C4-2B (cell line): ENCODE measurements around the gene CD37.
A peak's percentile ranks its signal among the peaks of the same experiment; 100 is the strongest.

Source experiments
- H3K27ac ChIP-seq: fragments of 450-650 bp; 2 replicates; pipeline ENCODE4 v1.5.1; 2017
- ZFX ChIP-seq: fragments of 450-650 bp; IDR thresholded peaks from 2 replicates; pipeline ENCODE4 v1.6.1; 2017
- TF ChIP-seq, protein P1 (sequence below): fragments of 450-650 bp; conservative IDR thresholded peaks from 2 replicates; pipeline ENCODE4 v1.5.1; 2017; ENCODE audit warnings: mild to moderate bottlenecking

The CD37 gene

GRCh38 chr19:49380391-49380790 is 45.2 kb downstream of the CD37 start:
- H3K27ac ChIP-seq: no peak overlapping the region
- no peak for TF ChIP-seq ZFX
- TF ChIP-seq, protein P1, sequence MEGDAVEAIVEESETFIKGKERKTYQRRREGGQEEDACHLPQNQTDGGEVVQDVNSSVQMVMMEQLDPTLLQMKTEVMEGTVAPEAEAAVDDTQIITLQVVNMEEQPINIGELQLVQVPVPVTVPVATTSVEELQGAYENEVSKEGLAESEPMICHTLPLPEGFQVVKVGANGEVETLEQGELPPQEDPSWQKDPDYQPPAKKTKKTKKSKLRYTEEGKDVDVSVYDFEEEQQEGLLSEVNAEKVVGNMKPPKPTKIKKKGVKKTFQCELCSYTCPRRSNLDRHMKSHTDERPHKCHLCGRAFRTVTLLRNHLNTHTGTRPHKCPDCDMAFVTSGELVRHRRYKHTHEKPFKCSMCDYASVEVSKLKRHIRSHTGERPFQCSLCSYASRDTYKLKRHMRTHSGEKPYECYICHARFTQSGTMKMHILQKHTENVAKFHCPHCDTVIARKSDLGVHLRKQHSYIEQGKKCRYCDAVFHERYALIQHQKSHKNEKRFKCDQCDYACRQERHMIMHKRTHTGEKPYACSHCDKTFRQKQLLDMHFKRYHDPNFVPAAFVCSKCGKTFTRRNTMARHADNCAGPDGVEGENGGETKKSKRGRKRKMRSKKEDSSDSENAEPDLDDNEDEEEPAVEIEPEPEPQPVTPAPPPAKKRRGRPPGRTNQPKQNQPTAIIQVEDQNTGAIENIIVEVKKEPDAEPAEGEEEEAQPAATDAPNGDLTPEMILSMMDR: no peak

DNA sequence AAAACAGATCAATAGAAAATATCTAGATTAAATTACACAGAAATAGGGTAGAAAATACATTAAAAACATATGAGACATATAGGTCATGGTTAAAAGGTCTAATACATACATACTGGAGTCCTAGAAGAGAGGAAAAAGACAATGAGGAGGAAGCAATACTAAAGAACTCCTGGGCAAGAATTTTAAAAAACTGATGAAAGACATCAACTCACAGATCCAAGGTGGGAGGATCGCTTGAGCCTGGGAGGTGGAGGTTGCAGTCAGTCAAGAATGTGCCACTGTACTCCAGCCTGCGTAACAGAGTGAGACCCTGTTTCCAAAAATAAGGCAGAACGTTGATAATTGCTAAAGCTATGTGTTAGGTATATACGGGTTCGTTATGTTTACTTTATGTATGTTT is 47.4 kb downstream of the CD37 start:
- no peak for TF ChIP-seq ZFX
- TF ChIP-seq, protein P1: no peak
- no peak overlapping the region for H3K27ac ChIP-seq

GRCh38 chr19:49383599-49383998 is 48.4 kb downstream of the CD37 start:
- TF ChIP-seq ZFX: no peak
- TF ChIP-seq, protein P1: no peak
- H3K27ac ChIP-seq: no peak overlapping the region

DNA sequence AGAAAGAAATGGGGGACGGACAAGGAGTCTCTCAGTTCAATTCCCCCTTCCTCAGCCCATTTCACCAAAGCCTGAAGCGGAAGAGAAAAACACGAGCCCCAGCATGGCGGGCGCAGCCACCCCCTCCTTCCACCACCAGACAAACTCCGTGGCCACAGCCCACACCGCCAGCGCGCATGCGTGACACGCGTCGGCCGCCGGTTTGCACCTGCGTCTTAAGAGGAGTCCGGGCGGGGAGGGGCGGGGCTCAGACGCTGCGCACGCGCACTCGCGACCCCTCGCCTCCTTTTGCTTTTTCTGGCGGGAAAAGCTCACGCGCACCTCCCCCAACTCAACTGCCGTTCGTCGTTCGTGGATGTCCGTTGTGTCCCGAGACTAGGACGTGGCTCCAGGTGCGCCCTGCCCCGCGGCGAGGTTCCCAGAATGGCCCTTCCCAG is 52.7 kb downstream of the CD37 start, which contains the start of gene KASH5:
Gene KASH5, plus strand, starts transcription at position 314 of the 437 bp plus-strand sequence. CDS start 2,635 bp downstream, outside the sequence.
- H3K27ac ChIP-seq: peak within 1 kb of the TSS; percentile 63
- TF ChIP-seq ZFX: no peak
- TF ChIP-seq, protein P1: no peak

DNA sequence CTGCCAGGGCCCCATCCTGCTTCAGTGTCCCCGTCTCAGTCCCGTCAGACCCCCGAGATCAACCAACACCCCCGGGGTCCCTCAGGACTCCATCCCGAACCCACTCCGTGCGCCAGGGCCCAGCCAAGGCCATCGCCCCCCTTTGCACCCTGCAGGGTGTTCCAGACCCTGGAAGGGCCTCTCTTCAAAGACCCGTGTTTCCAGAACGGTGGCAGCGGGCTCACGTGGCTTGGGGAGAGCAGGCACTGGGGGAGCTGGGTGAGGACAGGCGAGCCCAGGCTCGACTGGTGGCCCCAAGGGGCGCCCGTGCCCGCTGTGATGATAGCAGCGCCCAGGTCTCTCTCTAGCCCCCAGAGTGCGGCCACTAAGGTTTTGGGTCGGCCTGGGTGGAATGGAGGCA is 54.2 kb downstream of the CD37 start:
- no peak overlapping the region for H3K27ac ChIP-seq
- no peak for TF ChIP-seq ZFX
- TF ChIP-seq, protein P1: no peak
